ENCODE results near the gene WFS1. TPM values are rescaled to one million over a fixed set of nuclear protein-coding genes. Genes with fewer than 3 reads are reported as not detected.

Gene WFS1
- total and polyA plus RNA-seq, 9 of the 15 experiments (the other 6 are each of a cell fraction or from before 2014, with no cell fraction given), result 0.01 to 0.29 (median 0.03) TPM; not detected in 5

- in situ Hi-C loops (cut with MboI) (no loop called here), intact Hi-C loops (cut with micrococcal nuclease) (no loop called here)
- peaks cover 0 to 5% of the 10 kb centered on the region in 2 experiments; a peak in 2 of 5 replicates for H3K4me1 ChIP-seq (replicated peaks in 1 of 2; ENCODE audit: control insufficient read depth in 2 of 2, insufficient read depth in 2 of 2, low read length in 2 of 2)
- H3K27ac ChIP-seq (ENCODE audit: extremely low read depth, low read depth, low read length), result no peak overlapping the region
- CTCF ChIA-PET (ENCODE audit: low intra/inter-chr PET ratio), result no interaction called here
- no peak overlapping the region for H2AFZ ChIP-seq (ENCODE audit: low read depth, low read length)
- no peak overlapping the region for H3K4me2 ChIP-seq (ENCODE audit: insufficient read depth, low read length)
- H3K4me3 ChIP-seq, result no peak overlapping the region
- no TSS peak for BruUV-seq (replicated peaks)
- POLR2A ChIA-PET, result no interaction called here
- H3K36me3 ChIP-seq (ENCODE audit: control insufficient read depth, insufficient read depth, low read length), result no peaks in the 10 kb centered on the region
- ATAC-seq (no peak), DNase-seq (ENCODE audit: extremely low read depth in 1 of 4, low spot score in 3 of 4) (no peak), FAIRE-seq (no peak)
- H4K20me1 ChIP-seq (replicated peaks; ENCODE audit: control insufficient read depth, insufficient read depth, low read length), result peaks cover 4% of the 10 kb centered on the region; the same call in 1 of the 2 replicates
- 0% methylated on average over 3 of the region's 6 CpGs for WGBS (ENCODE audit: insufficient coverage, low coverage, missing lambda C conversion rate)
- H3K9me1 ChIP-seq (ENCODE audit: control insufficient read depth, insufficient read depth, low read length), result no peaks in the 10 kb centered on the region
- no peaks in the 10 kb centered on the region for H3K9me3 ChIP-seq (replicated peaks; ENCODE audit: control insufficient read depth, insufficient read depth, low read depth, low read length)
- no peak for TF ChIP-seq MCM3 (IDR thresholded peaks at IDR 0.05)
- no peak for TF ChIP-seq LARP7 (IDR thresholded peaks at IDR 0.05)
- TF ChIP-seq CAMTA2 (CRISPR knock-in tag; conservative IDR thresholded peaks at IDR 0.05), result no peak
- TF ChIP-seq NKRF (IDR thresholded peaks at IDR 0.05; ENCODE audit: borderline replicate concordance), result no peak
- TF ChIP-seq ZNF212 (CRISPR knock-in tag; IDR thresholded peaks at IDR 0.05), result no peak
- TF ChIP-seq ZNF512 (tag; IDR thresholded peaks at IDR 0.05), result no peak
- TF ChIP-seq SLC30A9 (CRISPR knock-in tag; IDR thresholded peaks at IDR 0.05), result no peak
- TF ChIP-seq MTA1 (IDR thresholded peaks at IDR 0.05; ENCODE audit: borderline replicate concordance), result no peak
- peaks cover 0 to 44% of the 10 kb centered on the region in 2 experiments; a peak in 3 of 5 replicates for H3K27me3 ChIP-seq (ENCODE audit: control insufficient read depth in 2 of 2, insufficient read depth in 2 of 2, low read length in 2 of 2)
- no peak overlapping the region for H3K9ac ChIP-seq (ENCODE audit: insufficient read depth in 1 of 2, low read depth in 2 of 2, low read length in 2 of 2)
- H3K79me2 ChIP-seq (ENCODE audit: control insufficient read depth, insufficient read depth, low read length), result no peaks in the 10 kb centered on the region
These were observed 12.7 kb downstream of the WFS1 start for GRCh38 chr4:6282314-6282771.

All from K562 (cell line).